GM19043 (cell line): ENCODE results near the gene ZNHIT6.
A peak's percentile ranks its signal among the peaks of the same experiment; 100 is the strongest.
"Not testable (repeated sequence)": the region's sequence is repeated elsewhere in the genome, so short reads cannot be mapped to it uniquely, and the experiment has no call there.

Source experiments
- ATAC-seq: cut with Tn5 transposase; IDR thresholded peaks from one replicate; pipeline ENCODE4 v1.9.1; 2021; ENCODE audit warnings: low read depth; ENCODE audit not compliant: unreplicated experiment

ZNHIT6 gene, protein sequence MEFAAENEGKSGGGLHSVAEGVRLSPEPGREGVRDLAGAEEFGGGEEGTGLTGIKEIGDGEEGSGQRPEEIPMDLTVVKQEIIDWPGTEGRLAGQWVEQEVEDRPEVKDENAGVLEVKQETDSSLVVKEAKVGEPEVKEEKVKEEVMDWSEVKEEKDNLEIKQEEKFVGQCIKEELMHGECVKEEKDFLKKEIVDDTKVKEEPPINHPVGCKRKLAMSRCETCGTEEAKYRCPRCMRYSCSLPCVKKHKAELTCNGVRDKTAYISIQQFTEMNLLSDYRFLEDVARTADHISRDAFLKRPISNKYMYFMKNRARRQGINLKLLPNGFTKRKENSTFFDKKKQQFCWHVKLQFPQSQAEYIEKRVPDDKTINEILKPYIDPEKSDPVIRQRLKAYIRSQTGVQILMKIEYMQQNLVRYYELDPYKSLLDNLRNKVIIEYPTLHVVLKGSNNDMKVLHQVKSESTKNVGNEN

GRCh38 chr1:85707990-85708828 lies at the start of gene ZNHIT6:
TSS of gene ZNHIT6 (minus strand) at chr1:85708433. CDS start at chr1:85708284, 149 bp downstream.
- ATAC-seq, result peak; percentile 87

GRCh38 chr1:85756864-85757263 lies 48.6 kb upstream of the ZNHIT6 start:
- ATAC-seq, result no peak

GRCh38 chr1:85748120-85748519 lies 39.9 kb upstream of the ZNHIT6 start:
- ATAC-seq, result no peak

- ATAC-seq, result no peak
Measured at GRCh38 chr1:85746777-85747176, 38.5 kb upstream of the ZNHIT6 start.

DNA sequence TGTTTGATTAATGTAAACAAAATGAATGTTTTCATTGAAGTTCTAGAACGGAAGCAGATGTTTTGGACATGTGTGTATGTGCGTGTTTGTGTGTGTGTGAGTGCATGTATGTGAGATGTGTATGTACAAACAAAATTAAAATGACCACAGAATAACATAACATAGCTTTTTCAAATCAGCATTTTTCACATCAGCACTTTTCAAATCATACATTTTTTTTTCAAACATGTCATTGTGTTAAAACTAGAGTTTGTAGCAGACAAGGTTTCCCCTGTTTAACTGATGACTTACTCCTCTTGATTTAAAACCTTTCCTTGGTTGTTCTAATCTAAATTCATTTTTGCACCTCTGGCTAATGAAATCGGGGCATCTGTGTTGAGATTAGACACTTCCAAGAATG lies 35.6 kb upstream of the ZNHIT6 start:
- no peak for ATAC-seq

GRCh38 chr1:85734931-85735330 lies 26.7 kb upstream of the ZNHIT6 start:
- no peak for ATAC-seq

GRCh38 chr1:85718678-85719340 lies 10.6 kb upstream of the ZNHIT6 start:
- ATAC-seq, result no peak

DNA sequence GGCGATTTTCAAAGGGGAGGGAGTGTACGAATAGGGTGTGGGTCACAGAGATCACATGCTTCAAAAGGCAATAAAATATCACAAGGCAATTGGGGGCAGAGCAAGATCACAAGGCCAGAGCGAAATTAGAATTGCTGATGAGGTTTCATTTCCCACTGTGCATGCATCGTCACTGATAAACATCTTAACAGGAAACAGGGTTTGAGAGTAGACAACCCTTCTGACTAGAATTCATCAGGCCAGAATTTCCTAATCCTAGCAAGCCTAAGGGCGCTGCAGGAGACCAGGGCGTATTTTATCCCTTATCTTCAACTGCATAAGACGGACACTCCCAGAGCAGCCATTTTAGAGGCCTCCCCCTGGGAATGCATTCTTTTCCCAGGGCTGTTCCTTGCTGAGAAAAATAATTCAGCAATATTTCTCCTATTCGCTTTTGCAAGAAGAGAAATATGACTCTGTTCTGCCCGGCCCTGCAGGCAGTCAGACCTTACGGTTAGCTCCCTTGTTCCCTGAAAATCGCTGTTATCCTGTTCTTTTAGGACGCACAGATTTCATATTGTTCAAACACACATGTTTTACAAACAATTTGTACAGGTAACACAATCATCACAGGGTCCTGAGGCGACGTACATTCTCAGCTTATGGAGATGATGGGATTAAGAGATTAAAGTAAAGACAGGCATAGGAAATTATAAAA lies 6.3 kb upstream of the ZNHIT6 start:
- not testable (repeated sequence) for ATAC-seq

DNA sequence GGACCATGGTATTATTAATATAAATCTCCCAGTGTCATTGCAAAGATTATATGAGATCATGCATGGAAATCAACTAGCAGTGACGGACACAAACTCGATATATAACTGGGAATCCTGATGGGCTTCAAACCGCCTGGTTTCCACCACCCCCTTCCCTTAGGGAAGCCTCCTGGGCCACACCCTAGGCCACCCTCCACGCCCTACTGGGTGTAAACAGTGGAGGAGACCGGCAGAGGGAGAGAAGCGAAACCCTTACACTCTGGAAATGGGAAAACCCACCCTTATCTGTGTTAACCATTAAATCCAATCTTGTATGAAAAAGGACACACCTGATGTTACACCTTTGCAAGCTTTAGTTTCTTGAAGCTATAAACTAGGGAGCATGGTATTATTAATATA lies 595 bp upstream of the ZNHIT6 start:
- ATAC-seq, result no peak

GRCh38 chr1:85707267-85707989 lies 805 bp downstream of the ZNHIT6 start:
- ATAC-seq, result peak; percentile 20

- no peak for ATAC-seq
Measured at GRCh38 chr1:85705940-85706339, 2.3 kb downstream of the ZNHIT6 start.

GRCh38 chr1:85700422-85700821 lies 7.8 kb downstream of the ZNHIT6 start:
- no peak for ATAC-seq

DNA sequence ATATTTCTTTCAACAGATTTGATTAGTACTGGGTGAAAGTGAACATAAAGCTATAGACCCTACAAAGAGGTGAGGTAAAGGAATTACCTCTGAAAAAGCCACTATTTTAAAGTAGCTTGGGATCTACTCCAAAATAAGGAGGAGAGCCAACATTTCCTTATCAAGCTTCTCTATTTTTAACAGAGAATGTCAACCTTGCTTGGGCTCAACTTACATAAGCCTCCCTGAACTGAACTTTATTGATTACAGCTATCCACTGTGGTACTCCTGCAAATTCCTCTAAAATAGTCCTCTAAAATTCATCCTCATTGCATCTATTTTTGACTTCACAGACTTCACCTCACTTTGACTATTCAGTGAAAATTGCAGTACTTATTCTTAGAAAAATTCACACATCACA lies 10.3 kb downstream of the ZNHIT6 start:
- ATAC-seq, result no peak

DNA sequence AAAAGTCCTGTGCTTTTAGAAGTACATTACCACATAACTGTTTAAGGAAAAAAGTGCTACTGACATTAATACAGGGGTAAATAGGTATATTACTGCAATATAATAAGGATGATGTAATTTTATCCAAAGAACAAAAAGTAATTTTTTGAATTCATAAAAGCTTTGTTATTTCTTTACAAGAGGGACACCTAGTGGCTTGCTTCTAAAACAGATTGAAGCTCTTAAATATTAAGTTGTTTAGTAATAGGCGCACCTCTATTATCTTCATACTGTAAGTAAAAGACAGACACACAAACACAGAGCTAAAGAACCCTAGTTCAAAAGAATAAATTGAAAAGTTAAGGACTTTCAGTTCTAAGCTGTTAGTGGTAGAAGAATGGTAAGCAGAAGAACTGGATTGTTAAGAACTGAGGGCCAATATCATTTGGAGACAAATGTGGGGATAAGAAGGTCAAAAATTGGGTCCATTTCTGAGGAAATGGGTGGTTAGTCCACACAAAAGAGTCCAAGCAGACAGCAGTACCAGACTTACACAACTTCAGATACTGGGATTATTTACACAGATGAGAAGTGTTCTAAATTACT lies 15.4 kb downstream of the ZNHIT6 start:
- no peak for ATAC-seq

- no peak for ATAC-seq
Measured at GRCh38 chr1:85689775-85690404, 18.3 kb downstream of the ZNHIT6 start.

DNA sequence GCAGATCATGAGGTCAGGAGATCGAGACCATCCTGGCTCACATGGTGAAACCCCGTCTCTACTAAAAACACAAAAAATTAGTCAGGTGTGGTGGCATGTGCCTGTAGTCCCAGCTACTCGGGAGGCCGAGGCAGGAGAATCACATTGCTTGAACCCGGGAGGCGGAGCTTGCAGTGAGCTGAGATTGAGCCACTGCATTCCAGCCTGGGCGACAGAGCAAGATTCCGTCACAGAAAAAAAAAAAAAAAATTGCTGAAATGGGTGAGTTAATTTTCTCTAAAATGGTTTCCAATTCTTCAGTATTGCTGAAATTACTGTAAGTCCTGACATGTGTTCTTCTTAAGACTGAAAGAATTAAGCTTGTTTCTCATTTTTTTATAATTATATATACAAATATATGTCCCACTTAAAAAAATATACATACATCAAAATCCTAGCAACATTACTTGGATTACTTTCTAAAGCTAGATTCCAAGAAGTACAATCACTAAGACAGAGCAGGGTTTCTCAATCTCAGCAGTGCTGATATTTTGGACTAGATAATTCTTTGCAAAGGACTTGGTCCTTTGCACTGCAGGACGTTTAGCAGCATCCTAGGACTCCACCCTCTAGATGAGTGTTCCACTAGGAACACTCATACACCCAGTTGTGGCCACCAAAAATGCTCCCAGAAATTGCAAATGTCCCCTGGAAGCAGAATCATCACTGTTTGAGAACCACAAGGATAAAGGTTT lies 24.8 kb downstream of the ZNHIT6 start:
- ATAC-seq, result no peak

GRCh38 chr1:85681087-85681486 lies 27.1 kb downstream of the ZNHIT6 start:
- no peak for ATAC-seq

GRCh38 chr1:85678193-85678592 lies 30.0 kb downstream of the ZNHIT6 start:
- no peak for ATAC-seq
